NCI-H1105 (cell line): ENCODE measurements around the gene COL1A1.

Source experiments
- DNase-seq: peaks from one replicate; lab custom pipeline; 2025; lab: John Stamatoyannopoulos, UW

COL1A1 gene

DNA sequence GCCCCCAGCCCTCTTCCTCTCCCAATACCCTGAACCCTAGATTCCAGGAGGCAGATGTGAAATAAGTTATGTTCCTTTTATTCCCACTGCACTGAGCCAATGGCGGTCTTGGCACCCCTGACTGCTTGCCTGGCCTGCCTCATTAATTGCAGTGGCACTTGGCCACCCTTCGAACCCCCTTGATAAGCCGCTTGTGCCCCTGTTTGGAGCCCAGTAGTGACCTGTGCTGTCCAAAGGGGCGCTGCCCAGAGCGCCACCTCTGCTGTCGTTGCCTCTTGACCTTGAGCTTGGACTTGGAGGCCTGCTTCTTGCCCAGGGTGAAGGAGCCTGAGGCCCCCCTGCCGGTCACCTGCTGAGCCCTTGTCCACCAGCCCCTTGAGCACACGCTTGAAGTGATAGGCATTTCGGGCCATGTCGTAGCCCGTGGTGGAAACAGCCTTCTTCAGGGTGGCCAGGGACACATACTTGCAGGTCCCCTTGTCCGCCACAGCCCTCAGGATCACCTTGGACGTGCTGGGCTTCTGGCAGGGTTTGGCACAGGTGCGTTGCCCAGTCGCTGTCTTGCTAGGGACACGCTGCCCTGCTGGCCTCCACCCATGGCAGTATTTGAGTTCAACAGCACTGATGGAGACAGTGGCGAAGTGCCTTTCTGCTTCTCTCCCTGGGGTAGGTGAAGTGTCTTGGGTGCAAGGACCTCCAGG lies 29.9 kb downstream of the COL1A1 start:
- DNase-seq, result no peak

DNA sequence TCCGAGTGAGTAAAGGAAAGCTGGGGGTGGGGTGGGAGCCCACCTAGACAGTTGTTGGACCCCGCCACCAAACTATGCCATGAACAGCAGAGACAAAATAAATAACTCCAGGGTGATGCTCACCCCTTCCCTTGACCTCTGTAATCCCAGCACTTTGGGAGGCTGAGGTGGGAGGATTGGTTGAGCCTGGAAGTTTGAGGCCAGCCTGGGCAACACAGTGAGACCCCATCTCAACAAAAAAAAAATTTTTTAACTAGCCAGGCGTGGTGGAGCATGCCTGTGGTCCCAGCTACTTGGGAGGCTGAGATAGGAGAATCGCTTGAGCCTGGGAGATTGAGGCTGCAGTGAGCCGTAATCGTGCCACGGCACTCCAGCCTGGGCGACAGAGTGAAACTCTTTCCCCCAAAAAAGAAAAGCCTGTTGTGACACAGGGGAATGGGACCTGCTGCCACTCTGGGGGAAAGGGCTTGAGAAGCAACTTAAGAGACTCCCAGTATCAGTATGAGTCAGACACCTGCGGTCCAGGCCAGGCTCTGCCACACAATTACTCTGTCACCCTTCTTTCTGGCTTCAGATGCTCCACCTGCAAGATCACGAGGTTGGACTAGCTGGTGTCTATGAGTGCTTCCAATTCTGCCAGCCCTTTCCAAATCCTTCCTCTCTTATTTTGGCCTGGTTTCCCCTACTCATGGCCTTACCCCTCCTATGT lies 30.6 kb downstream of the COL1A1 start:
- DNase-seq, result no peak

DNA sequence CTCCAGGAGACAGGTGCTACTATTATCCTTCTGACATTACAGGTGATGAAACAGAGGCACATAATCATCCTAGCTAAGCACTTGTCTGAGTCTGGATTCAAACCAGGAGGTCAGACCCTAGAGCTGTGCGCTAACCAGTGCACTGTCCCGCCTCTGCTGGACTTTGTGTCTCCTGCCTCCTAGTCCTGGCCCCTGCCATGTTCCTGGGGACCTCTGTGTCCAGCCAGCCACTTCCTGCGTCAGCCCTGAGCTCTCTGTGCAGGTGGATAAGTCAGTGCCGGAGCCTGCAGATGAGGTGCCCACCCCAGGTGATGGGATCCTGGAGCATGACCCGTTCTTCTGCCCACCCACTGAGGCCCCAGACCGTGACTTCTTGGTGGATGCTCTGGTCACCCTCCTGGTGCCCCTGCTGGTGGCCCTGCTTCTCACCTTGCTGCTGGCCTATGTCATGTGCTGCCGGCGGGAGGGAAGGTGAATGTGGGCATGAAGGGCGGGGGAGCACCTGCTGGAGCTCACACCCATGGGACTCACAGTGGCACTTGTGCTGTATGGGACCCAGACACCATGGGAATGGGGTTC lies 31.5 kb downstream of the COL1A1 start:
- DNase-seq, result no peak

DNA sequence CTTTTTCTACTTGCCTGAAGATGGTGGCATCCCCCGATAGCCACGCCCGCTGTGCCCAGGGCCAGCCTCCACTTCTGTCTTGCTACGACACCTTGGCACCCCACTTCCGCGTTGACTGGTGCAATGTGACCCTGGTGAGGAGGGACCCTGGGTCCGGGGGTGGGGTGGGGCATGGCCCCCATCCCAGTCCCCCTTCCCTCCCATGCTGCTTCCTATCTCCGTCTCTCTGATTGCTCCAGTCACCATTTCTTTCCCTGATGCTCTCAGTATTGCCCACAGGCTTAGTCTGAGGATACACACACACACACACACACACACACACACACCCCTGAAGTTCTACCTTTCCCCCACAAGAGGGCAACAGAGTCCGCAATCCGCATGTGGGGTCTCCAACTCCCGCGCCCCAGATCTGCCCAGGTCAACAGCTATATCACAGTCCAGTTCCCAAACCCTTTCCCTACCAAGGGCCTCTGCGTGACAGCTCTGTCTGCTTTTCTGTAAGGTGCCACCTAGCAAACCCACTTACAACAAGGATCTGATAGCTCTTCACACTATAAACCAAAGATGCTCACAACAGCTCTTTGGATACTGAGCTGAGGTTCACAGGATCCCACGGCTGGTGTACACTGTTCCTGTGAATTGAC lies 32.2 kb downstream of the COL1A1 start:
- no peak for DNase-seq

DNA sequence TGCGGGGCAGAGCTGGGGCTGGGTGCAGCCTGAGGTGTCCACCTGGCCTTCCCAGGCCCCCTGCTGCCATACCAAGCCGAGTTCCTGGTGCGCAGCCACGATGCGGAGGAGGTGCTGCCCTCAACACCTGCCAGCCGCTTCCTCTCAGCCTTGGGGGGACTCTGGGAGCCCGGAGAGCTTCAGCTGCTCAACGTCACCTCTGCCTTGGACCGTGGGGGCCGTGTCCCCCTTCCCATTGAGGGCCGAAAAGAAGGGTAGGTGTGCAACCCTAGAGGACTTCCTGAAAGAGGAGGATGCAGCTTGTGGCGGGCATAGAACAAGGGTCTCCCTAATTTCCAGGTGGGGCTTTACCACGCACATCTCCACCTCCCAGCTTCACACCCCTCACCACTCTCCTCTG lies 33.1 kb downstream of the COL1A1 start:
- no peak for DNase-seq

DNA sequence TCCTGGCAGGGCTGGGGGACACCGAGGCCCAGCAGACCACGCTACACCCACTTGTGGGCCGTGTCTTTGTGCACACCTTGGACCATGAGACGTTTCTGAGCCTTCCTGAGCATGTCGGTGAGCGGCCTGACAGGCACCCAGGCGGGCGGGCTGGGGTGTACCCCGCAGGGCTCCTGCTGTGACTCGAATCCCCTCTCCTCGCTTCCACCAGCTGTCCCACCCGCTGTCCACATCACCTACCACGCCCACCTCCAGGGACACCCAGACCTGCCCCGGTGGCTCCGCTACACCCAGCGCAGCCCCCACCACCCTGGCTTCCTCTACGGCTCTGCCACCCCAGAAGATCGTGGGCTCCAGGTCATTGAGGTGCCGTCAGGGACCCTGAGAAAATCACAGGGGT lies 34.1 kb downstream of the COL1A1 start:
- no peak for DNase-seq

DNA sequence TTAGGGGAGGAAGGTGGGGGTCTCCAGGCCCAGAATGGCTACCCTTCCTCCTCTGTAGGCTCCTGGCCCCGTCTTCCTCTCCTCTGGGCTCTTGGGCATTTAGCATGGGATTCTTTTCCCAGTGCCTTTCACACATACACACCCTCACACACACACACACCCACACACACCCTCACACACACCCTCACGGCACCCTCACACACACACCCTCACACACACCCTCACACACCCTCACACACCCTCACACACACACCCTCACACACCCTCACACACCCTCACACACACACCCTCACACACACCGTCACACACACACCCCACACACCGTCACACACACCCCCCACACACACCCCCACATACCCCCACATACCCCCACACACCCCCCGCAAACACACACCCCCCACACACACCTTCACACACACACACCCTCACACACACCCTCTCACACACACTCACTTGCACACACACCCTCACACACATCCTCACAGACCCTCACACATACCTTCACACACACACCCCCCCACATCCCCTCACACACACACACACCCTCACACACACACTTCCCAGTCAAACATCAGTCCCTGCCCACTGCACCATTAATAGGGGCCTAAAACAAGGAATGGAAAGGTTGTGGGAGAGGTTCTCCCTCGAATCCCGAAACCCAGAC lies 34.8 kb downstream of the COL1A1 start:
- no peak for DNase-seq

DNA sequence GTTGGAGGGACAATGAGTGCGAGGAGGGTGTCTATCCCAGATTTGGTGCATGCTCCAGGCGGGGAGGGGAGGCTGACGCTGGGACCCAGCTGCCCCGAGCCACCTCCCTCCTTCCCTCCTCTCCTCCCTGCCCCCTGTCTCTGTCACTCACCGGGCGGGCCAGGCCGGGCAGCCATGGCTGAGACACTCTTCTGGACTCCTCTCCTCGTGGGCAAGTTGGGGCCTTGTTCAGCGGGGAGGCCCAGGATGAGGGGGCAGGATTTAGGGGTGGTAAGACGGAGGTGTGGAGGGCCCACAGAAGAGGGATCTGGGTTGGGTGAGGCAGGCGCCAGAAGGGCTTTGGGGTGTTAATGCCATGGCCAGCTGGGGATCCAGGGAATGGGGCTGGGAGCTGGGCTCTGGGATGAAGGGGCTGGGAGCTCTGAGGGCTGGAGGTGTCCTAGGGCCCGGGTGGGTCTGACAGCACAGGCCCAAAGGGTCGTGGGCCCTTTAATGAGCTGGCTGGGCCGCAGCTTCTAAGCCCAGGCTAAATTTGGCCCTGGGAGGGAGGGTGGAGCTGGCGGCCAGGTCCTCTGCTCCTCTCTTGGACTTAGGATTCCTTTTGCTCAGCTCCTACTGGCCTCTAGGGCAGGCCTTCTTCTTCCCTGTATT lies 35.4 kb downstream of the COL1A1 start, which contains the start of gene SGCA:
SGCA (plus strand) TSS at position 139 of the 651 bp plus-strand sequence; CDS start at position 175, 36 bp downstream.
- DNase-seq, result no peak

DNA sequence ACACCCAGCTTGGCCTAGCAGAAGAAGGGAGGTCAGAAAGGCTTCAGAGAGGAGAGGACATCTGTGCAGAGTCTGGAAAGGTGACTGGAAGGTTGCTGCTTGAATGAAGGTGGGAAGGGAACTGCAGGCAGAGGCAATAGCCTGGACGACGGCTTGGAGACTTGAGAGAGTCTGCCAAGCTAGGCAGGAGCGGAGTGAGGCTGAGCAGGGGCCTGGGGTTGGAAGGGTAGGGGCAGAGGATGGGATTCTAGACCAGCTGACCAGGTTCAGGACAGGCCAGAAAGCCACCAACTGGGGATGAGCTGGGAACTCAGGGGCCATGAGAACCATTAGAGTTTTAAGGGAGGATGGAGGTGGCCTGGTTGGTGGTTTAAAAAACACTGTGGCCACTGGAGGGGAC lies 36.0 kb downstream of the COL1A1 start:
- DNase-seq, result no peak

DNA sequence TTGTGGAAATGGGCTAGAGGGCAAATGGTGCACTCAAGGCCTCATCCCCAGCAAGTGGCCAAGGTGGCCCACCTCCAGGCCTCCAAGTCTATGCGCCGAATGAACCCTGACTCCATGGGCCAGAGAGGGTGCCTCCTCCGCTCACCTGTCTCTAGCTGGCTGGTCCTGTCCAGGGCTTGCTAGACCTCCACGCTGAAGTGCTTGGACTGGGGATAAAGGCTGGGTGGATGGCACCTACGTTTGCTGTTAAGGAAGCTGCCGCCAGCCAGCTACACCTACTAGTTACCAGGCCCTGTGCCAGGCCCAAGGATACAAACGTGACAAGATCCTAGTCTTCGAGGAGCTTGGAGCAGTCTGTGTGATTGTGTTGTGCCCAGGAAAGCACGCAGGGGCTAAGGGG lies 36.4 kb downstream of the COL1A1 start:
- no peak for DNase-seq

DNA sequence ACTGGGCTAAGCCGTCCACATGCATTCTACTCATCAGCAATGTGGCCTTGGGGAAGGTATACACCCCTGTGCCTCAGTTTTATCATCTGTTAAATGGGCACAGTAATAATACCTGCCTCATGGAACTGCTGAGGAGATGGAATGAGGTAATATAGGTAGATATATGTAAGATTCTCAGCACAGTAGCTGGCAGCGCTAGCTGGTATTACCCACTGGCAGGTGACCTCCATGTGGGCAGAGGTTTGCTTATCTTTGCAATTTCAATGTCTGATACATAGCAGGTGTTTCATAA lies 36.8 kb downstream of the COL1A1 start:
- no peak for DNase-seq

DNA sequence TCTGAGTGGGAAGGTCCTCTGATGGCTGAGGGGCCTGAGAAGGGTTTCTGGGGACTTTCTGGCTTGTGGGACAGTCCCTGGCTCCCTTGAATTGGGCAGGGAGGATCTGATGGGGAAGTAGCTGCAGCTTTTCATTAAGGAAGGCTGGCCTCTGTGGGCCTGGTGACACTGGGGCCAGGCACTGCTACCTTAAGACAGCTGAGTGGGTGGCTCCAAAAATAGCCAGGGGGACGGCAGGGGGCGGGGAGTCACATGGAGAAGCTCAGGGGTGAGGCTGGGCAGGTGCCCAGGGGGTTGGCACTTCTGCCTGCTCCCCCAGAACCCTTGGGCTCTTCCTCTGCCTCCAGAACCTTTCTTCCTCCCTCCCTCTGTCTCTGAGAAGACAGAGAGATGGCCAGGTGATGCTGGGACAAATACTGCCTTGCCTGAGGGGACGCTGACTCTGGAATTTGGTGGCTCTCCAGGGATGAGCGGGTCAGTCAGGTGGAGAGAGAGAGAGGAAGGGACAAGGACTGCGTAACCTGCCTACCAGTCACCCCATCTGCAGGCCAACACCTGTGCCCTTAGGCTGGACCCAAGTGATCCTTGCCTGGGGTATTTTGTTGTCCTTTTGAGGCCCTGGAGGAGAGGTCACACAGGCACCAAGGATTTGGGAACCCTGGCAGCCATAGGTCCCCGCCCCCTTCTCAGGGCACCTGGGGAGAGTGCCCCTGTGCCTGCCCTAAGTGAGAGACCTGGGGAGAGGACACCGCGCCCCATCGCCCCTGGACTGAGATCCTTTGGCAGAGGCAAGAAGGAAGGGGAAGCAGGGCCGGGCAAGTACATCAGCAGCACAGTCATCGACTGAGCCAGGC lies 37.4 kb downstream of the COL1A1 start:
- DNase-seq, result no peak

DNA sequence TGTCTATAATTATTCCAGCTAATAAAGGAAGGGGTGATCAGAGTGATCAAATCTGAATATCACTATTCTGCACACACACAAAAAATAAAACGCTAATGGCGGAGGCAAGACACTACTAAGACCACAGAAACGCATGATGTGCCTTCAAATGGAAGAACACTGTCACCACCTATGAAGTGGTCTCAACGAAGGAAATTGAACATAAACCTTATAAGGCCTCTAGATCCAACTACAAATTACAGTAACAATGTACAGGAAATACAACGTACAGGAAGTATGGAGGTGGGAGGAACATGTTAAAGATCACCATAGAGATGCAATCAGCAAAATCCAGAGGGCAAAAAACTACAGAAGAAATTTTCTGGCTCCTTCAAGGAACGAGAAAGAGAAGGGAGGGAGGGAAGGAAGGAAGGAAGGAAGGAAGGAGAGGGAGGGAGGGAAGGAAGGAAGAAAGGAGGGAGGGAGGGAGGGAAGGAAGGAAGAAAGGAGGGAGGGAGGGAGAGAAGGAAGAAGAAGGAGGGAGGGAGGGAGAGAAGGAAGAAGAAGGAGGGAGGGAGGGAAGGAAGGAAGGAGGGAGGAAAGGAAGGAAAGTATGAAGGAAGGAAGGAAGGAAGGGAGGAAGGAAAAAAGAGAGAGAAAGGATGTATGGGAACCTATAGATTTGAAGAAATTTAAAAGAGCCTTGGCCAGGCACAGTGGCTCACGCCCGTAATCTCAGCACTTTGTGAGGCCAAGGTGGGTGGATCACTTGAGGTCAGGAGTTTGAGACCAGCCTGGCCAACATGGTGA lies 38.8 kb downstream of the COL1A1 start:
- DNase-seq, result no peak

DNA sequence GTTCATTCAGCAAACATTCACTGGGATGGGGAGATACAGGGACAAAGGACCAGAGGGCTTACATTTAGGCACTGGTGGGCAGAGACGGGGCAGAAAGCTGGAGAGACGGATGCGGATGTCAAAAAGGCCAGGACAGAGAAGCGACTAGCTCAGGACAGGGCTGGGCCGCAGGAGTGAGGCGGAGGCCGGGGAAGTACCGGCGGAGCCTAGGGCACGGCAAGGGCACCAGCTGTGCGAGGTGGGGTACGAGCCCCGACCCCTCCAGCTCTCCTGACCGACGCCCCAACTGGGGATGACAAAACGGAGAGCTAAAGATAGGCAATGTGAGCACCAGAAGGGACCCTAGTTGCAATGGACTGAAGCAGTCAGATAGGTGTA lies 39.5 kb downstream of the COL1A1 start:
- no peak for DNase-seq

DNA sequence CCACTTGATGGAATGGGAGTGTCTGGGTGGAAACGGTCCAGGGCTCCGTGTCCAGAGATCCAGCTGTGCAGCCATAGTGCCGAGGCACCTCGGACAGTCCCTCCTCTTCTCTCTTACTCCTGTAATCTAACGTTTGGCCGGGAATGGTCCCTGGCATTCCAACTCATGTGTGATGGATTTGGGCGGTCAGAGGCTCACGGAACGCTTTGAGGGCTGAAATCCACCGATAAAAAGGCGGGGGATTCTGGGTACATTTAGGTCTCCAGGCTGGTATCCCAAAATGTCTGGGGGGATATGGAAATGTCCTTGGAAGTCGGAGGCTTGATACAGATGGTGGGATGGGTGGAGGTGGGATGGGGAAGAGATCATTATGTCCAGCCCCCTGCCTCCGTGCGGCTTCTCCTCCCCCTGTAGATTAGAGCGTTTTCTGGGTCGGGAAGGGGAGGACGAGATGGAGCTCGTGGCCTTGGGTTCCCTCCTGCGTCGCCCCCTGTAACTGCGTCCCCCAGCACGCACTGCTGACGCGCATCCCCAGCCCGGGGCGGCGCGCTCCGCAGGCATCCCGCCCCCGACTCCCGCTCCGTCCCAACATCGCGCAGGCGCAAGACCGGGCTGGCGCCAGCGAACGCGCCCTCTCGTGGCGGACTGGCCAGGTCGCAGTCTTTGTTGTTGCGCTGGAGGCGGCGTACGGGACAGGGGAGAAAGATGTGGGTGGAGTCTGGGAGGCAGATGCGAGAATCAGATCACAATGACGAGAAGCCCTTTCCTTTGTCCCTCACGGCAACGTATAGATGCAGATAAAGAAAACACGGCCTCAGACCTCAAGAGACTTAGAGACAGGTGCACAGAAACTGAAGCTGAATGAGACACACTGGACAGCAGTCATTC lies 40.2 kb downstream of the COL1A1 start:
- DNase-seq, result peak; percentile 87

DNA sequence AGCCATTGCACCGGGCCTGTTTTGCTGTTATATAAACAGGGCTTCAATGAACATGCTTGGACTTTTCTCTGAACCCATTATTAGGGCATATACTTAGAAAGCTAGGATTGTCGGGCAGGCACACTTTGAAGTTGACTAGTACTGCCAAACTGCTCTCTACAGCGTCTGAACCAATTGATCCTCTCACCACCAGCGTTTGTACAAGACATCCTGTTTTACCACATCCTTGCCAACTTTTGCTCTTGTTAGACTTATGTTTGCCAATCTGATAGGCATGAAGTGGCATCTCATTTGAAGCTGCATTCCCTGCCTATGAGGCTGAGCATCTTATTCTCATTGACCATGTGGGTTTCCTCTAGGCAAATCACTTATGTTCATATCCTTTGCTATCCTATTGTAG lies 43.5 kb downstream of the COL1A1 start:
- no peak for DNase-seq

DNA sequence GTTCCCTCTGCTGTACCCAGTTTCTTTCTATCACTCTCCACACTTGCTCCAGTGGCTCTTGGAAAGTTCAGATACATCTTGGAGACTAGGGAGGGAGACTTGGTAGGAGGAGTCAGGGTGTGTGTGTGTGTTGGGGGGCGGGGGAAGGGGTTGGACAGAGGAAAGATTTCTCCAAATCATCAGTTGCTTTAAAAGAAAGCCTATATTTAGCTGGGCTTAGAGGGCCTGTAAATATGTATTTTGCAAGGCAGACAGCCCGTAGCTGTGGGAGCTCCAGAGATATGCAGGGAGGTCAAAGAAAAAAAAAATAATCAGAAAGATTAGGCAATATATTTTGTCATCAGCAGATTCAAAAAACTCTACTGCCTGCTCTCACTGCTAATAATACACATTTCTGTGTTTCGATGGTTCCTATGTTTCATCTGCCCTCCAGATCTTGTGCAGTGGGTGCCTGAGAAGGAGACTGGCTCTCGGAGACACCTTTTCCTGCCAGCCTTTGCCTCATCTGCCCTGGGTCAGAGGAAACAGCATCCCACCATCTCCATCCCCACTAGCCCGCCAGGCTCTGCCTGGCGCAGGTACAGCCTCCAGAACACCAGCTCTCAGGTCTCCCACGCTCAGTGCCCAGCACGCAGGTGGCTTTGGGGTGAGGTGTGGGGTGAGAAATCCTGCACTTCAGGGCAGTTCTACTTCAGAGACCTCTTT lies 46.2 kb downstream of the COL1A1 start:
- no peak for DNase-seq

DNA sequence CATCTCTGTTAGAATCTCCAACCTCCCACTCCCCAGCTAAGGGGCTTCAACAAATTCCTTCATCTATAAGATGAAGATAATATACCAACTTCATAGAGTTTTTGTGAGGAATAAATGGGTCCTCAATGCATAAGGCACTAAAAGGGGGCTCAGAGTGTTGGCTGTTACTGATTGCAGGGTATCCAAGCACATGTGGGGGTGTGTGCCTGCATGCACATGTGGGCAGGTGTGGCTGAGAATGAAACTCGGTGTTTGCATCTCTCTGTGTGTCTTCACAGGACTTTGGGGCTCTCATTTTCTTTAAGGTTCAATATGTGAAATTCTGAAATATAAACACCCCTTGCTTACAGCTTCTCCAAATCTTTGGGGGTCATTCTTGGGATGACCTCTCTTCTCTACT lies 46.8 kb downstream of the COL1A1 start:
- no peak for DNase-seq
